ENCODE results near the gene KLF3.

Gene KLF3

GRCh38 chr4:38704622-38705154, 40.7 kb downstream of the KLF3 start:
- TF ChIP-seq CTCF (IDR thresholded peaks at IDR 0.05; ENCODE audit: low read depth, low read length, missing control alignments): no peak
- DNase-seq (ENCODE audit: extremely low read depth, low read depth): no peak
- H3K4me3 ChIP-seq (replicated peaks; ENCODE audit: low read depth, low read length): no peak overlapping the region

GRCh38 chr4:38706301-38706700, 42.3 kb downstream of the KLF3 start:
- TF ChIP-seq CTCF (IDR thresholded peaks at IDR 0.05; ENCODE audit: low read depth, low read length, missing control alignments): no peak
- DNase-seq (ENCODE audit: extremely low read depth, low read depth): no peak
- no peak overlapping the region for H3K4me3 ChIP-seq (replicated peaks; ENCODE audit: low read depth, low read length)

GRCh38 chr4:38710053-38710452, 46.1 kb downstream of the KLF3 start:
- DNase-seq (ENCODE audit: extremely low read depth, low read depth): no peak
- H3K4me3 ChIP-seq (replicated peaks; ENCODE audit: low read depth, low read length): no peak overlapping the region
- no peak for TF ChIP-seq CTCF (IDR thresholded peaks at IDR 0.05; ENCODE audit: low read depth, low read length, missing control alignments)

GRCh38 chr4:38711066-38711465, 47.1 kb downstream of the KLF3 start:
- no peak for TF ChIP-seq CTCF (IDR thresholded peaks at IDR 0.05; ENCODE audit: low read depth, low read length, missing control alignments)
- H3K4me3 ChIP-seq (replicated peaks; ENCODE audit: low read depth, low read length): no peak overlapping the region
- DNase-seq (ENCODE audit: extremely low read depth, low read depth): no peak

GRCh38 chr4:38715050-38715449, 51.1 kb downstream of the KLF3 start:
- TF ChIP-seq CTCF (IDR thresholded peaks at IDR 0.05; ENCODE audit: low read depth, low read length, missing control alignments): no peak
- H3K4me3 ChIP-seq (replicated peaks; ENCODE audit: low read depth, low read length): no peak overlapping the region
- DNase-seq (ENCODE audit: extremely low read depth, low read depth): no peak

GRCh38 chr4:38716256-38716655, 52.3 kb downstream of the KLF3 start:
- no peak for TF ChIP-seq CTCF (IDR thresholded peaks at IDR 0.05; ENCODE audit: low read depth, low read length, missing control alignments)
- H3K4me3 ChIP-seq (replicated peaks; ENCODE audit: low read depth, low read length): no peak overlapping the region
- DNase-seq (ENCODE audit: extremely low read depth, low read depth): no peak

- no peak overlapping the region for H3K4me3 ChIP-seq (replicated peaks; ENCODE audit: low read depth, low read length)
- DNase-seq (ENCODE audit: extremely low read depth, low read depth): no peak
- no peak for TF ChIP-seq CTCF (IDR thresholded peaks at IDR 0.05; ENCODE audit: low read depth, low read length, missing control alignments)
Measured at GRCh38 chr4:38717604-38718003, 53.6 kb downstream of the KLF3 start.
